Activated CD8-positive, alpha-beta memory T cell treated with anti-CD3 and anti-CD28 coated beads for 48 hours (primary cell): ENCODE results near the gene KIF26B.
"Not testable (repeated sequence)": the region's sequence is repeated elsewhere in the genome, so short reads cannot be mapped to it uniquely, and the experiment has no call there.

Source experiments
- DNase-seq, 3 experiments: peaks; one replicate each; pipeline ENCODE4 v3.0.0-alpha.2; 2020; ENCODE audit warnings: low read depth in 2 of 3, low spot score in 2 of 3

KIF26B gene

GRCh38 chr1:245154429-245155271, at the start of gene KIF26B:
TSS of gene KIF26B (plus strand) at chr1:245154985. CDS start at chr1:245155425, 440 bp downstream.
- peak in 2 of 3 experiments; percentile 6 to 7 for DNase-seq

DNA sequence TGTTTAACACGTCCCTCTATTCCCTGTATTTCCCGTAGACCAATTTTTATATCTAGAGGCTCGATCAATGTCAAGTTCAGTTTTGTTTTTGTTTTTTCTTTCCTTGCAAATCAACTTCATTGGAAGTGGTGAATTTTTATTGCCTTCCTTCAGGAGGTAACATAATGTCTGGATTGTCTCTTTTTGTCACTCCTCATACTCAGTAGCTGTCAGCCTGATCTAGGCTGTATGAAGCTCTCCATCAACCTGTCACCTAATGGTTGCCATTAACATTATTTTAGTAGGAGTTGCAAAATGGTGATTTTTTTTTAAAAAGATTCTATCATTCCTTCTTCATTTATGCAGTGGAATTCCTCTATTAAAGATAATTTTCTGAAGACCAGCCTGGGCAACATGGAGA, 49.7 kb upstream of the KIF26B start:
- DNase-seq, result no peak

- DNase-seq, result no peak
Observed at GRCh38 chr1:245105815-245106410, 48.9 kb upstream of the KIF26B start.

GRCh38 chr1:245107776-245108114, 47.0 kb upstream of the KIF26B start:
- DNase-seq, result no peak

- DNase-seq, result no peak
Observed at GRCh38 chr1:245108246-245108645, 46.5 kb upstream of the KIF26B start.

DNA sequence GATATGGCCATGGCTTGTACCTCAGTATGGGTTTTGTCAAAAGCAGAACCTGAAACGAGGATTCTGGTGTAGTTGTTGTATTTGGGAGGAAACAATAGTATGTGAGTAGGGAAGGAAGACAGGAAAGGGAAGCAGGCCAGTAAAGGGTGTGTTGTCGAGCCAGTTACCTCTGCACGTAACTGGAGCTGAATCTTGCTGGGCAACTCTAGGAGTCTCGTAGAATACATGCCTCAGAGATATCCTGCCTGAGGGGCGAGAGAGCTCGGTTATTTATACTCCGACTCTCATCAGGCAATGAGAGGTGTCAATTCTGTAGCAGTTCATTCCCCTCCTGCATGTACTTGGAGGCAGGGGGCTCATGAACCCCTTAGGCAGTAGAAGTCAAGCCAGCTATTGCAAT, 45.9 kb upstream of the KIF26B start:
- no peak for DNase-seq

DNA sequence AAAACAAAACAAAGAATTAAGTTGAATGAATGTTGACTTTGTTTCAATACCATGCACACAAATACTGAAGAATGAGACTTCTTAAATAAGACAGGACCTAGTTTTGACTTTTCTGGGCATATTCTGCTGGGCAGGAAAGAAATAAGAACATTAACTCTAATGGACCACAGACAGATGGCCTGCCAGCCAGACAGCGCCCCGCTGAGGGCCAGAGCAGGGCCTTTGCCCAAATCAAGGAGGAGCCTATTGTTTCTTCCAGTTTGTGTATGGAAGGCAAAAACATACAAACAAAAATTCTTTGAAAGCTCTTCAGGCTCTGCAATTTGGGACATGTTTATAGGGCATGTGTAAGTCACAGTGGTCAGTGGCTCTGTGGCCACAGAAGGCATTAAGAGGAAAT, 44.4 kb upstream of the KIF26B start:
- no peak for DNase-seq

DNA sequence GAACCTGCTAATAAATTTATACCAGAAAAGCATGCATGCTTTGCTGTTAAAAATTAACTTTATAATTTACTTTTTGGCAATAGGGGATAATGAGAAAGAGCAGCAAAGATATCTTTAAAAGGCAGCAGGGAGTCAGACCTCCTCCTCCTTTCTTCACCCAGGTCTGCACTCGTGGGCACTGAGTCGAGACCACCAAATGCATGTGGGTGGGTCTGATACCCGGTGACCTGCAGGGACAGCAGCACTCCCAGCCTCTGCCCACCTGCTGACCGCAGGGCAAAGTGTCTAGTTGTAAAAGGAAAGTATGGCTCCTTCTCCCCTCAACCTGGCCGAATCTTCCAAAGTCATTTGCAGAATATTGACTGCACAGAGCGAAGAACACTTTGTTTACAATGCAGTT, 43.7 kb upstream of the KIF26B start:
- no peak for DNase-seq

DNA sequence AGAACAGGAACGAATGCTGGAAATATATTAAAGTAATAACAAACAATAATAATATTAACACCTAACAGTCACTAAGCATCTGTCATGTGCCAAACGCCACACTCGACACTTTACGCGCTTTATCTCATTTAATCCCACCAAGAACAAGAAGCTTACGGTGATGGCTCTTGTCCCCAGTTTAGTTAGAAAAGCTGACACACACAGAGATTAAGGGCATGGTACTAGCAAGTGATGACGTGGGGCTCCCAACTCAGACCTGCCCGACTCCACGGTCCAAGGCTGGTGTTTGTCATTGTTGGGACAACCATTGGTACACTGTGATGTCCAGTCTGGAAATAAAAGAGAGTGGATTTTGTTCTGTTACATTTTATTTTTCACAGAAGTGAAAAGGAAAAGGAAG, 41.1 kb upstream of the KIF26B start:
- DNase-seq, result no peak

DNA sequence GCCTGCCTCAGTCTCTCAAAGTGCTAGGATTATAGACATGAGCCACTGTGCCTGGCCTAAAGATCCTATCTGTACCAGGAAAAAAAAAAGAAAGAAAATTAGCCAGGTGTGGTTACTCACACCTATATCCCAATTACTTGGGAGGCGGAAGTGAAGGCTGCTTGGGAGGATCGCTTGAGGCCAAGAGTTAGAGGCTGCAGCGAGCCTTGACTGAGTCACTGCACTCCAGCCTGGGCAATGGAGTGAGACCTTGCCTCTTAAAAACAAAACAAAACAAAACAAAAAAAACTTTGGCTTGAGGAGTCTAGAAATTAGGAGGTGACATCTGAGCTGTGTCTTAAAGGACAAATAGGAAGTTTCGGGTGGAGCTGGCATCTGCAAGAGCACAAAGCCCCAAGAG, 38.7 kb upstream of the KIF26B start:
- DNase-seq, result no peak

DNA sequence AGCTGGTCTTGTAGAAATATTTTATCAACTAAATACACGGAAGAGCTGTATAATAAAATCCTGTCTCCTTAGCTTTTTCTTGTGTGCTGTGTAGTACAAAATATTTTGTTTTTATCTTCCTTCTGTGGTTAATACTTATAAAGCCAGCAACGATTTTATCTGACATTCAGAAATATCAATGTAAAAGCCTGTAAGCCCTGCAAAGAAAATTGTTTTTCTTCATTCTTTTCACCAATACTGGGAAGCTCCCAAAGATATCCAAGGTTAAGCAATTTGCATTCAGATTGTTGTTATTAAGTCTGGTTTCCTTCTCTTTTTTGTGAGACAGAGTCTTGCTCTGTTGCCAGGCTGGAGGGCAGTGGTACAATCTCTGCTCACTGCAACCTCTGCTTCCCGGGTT, 38.0 kb upstream of the KIF26B start:
- DNase-seq, result no peak

DNA sequence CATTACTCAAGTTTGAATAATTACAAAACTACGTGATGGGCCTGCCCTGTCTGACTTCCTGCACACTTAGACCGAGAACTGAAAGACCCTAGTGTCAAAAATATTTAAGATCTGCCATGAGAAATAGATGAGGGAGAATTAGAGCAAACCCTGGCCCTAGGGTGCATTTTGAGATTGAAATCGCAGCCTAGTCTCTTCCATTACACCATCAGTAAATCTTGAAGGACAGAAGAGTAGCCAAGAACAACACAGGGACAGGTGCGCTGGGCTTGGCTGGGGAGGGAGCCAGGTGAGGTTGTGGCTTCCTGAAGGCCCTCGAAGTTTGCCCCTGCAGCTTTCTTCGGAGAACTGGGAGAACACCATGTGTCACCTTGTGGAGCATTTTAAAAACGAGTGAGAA, 36.7 kb upstream of the KIF26B start:
- no peak for DNase-seq

- no peak for DNase-seq
Observed at GRCh38 chr1:245118806-245119205, 36.0 kb upstream of the KIF26B start.

DNA sequence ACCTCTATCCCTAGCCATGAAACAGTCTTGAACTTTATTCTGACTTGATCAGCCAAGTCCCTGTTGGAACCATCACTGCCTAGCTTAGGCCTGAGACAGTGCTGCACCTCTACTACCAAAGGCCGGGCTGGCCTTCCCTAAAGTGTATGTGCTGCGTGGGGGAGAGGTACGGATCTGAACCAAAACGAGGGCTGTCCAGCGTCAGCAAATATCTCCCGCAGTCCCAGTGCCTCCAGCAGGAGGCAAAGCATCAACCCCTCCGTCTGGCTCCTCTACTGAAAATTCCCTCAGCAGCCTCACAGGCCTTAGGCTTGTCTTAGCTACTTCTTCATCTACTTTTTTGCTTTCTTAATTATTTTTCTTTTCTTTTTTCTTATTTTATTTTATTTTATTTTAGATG, 33.3 kb upstream of the KIF26B start:
- DNase-seq, result no peak

DNA sequence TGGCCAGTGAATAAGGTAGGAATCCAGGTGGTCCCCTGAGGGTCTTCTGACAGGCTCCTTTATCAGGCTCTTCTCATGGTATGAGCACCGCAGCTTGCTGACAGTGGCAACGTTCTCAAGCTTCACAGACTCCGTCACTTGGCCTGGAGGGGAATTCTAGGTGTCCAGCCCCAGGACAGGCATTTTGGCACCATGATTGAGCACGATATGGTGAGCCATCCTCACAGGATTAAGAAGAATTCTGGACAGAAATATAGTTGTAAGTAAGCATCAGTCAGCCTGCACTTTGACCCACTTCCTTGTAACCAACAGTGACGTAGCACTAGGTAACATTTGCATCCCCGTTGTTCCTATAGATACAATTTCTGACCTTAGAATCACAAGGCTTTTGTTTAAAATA, 30.5 kb upstream of the KIF26B start:
- no peak for DNase-seq

DNA sequence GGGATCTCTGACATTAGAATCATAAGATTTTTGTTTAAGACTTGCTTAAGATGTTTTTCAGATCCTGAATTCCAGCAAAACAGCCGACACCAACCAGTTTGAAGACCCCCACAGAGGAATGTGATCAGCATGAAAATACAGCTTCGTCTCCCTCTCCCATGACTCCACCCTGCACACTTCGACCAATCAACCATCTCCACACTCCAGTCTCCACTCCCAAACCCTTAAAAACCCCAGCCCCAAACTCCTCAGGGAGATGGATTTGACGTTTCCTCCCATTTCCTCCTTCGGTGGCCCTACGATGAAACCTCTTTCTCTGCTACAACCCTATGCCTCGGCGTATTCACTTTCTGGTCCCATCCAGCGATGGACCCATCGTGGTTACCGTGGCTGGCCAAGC, 30.1 kb upstream of the KIF26B start:
- no peak for DNase-seq

DNA sequence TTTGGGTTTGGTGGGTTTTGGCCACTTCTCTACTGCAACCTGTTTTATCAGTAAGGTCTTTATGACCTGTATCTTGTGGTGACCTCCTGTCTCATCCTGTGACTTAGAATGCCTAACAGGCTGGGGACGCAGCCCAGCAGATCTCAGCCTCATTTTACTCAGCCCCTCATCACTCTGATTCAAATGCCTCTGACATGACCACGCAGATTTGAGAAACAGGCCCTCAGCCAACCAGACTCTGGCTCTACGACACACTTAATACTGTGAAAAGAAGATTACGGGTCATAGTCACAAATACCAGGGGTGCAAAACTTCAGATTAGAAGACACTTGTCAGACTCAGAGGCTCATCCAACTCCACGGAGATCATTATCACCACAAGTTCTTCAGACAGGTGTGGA, 28.3 kb upstream of the KIF26B start:
- DNase-seq, result no peak

- DNase-seq, result no peak
Observed at GRCh38 chr1:245128381-245129101, 26.2 kb upstream of the KIF26B start.

- no peak for DNase-seq
Observed at GRCh38 chr1:245129319-245130240, 25.2 kb upstream of the KIF26B start.

DNA sequence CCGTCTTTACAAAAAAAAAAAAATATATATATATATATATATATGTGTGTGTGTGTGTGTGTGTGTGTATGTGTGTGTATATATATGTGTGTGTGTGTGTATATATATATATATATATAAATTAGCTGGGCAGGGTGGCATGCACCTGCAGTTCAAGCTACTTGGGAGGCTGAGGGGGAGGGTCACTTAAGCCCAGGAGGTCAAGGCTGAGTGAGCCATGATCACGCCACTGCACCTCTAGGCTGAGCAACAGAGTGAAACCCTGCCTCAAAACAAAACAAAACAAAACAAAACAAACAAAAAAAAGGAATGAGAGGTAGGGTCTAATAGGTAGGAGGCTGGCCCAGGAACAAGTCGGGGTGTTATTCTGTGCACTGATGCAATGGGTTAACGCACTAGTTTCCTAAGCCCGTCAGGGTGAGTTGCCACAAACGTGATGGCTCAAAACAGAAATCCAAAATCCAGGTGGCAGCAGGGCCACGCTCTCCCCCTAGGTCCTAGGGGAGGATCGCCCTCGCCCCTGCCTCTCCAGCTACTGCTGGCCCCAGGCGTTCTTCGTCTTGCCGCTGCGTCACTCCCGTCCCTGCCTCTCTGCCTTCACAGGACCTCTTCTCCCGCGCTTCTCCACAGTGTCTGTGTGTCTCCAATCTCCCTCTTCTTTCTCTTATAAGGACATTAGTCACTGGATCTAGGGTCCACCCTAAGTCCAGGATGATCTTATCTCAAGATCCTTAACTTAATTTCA, 24.3 kb upstream of the KIF26B start:
- not testable (repeated sequence) for DNase-seq

DNA sequence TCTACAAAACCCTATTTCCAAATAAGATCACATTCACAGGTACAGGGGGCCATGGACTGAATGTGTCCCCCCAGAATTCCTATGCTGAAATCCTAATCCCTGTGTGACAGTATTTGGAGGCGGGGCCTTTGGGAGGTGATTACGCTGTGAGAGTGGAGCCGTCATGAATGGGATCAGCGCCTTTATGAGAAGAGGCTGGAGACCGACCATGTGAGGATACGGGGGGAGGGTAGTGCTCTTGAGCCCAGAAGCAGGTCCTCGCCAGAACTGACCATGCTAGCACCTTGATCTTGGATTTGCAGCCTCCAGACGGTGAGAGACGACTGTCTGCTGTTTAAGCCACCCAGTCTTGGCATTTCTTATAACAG, 23.8 kb upstream of the KIF26B start:
- no peak for DNase-seq
